Neural progenitor cell (in vitro differentiated cells): ENCODE data around the gene AMN. TPM values are rescaled to one million over a fixed set of nuclear protein-coding genes. Genes with fewer than 3 reads are reported as not detected.
A peak's percentile ranks its signal among the peaks of the same experiment; 100 is the strongest.

Experiments
- DNase-seq: peaks from one replicate; pipeline ENCODE4 v3.0.0-alpha.2; 2016; ENCODE audit warnings: low spot score
- H2AFZ ChIP-seq: fragments of 200-600 bp; sonication (generic); replicated peaks from 2 replicates; pipeline ENCODE4 v1.6.1; 2016; ENCODE audit warnings: antibody characterized with exemption
- H3F3A ChIP-seq: fragments of 200-600 bp; sonication (generic); 2 replicates; pipeline ENCODE4 v1.6.1; 2016; ENCODE audit warnings: antibody characterized with exemption, low read depth
- H3K27ac ChIP-seq: fragments of 200-600 bp; sonication (generic); 2 replicates; pipeline ENCODE4 v1.5.1; 2016; ENCODE audit warnings: mild to moderate bottlenecking
- H3K27me3 ChIP-seq: fragments of 200-600 bp; sonication (generic); 2 replicates; pipeline ENCODE4 v1.6.1; 2016; ENCODE audit warnings: mild to moderate bottlenecking, moderate library complexity
- H3K36me3 ChIP-seq: fragments of 200-600 bp; sonication (generic); 2 replicates; pipeline ENCODE4 v1.5.1; 2016
- H3K4me1 ChIP-seq: fragments of 200-600 bp; sonication (generic); 2 replicates; pipeline ENCODE4 v1.6.1; 2016; ENCODE audit warnings: mixed run types
- H3K4me2 ChIP-seq: fragments of 200-600 bp; sonication (generic); 2 replicates; pipeline ENCODE4 v1.6.1; 2016
- H3K4me3 ChIP-seq: fragments of 200-600 bp; sonication (generic); 2 replicates; pipeline ENCODE4 v1.5.1; 2016
- H3K79me2 ChIP-seq: fragments of 200-600 bp; sonication (generic); 2 replicates; pipeline ENCODE4 v1.6.1; 2016; ENCODE audit warnings: low read depth
- H3K9ac ChIP-seq: fragments of 200-600 bp; sonication (generic); 2 replicates; pipeline ENCODE4 v1.6.1; 2016
- H3K9me3 ChIP-seq: fragments of 200-600 bp; sonication (generic); 2 replicates; pipeline ENCODE4 v1.5.1; 2016; ENCODE audit warnings: low read depth
- H4K20me1 ChIP-seq: fragments of 200-600 bp; sonication (generic); 2 replicates; pipeline ENCODE4 v1.6.1; 2016; ENCODE audit warnings: low read depth
- H3K27ac Mint-ChIP-seq: 3 replicates; pipeline ENCODE4 v1.8.0; 2021; ENCODE audit warnings: mixed read lengths
- H3K27me3 Mint-ChIP-seq: 2 replicates; pipeline ENCODE4 v1.8.0; 2022; ENCODE audit warnings: low read depth, mild to moderate bottlenecking, inconsistent platforms, moderate library complexity, mixed read lengths; ENCODE audit not compliant: insufficient read depth
- H3K36me3 Mint-ChIP-seq: 3 replicates; pipeline ENCODE4 v1.8.0; 2021; ENCODE audit warnings: mixed read lengths
- H3K4me1 Mint-ChIP-seq: 3 replicates; pipeline ENCODE4 v1.8.0; 2021; ENCODE audit warnings: mixed read lengths
- H3K4me3 Mint-ChIP-seq: 3 replicates; pipeline ENCODE4 v1.8.0; 2021; ENCODE audit warnings: mild to moderate bottlenecking, moderate library complexity, mixed read lengths
- H3K9me3 Mint-ChIP-seq: 3 replicates; pipeline ENCODE4 v1.8.0; 2020; ENCODE audit warnings: mixed read lengths
- EZH2 ChIP-seq: fragments of 200-600 bp; sonication (generic); IDR thresholded peaks from 2 replicates; pipeline ENCODE4 v1.6.1; 2017; ENCODE audit warnings: antibody characterized with exemption, mild to moderate bottlenecking, moderate library complexity
- EZH2phosphoT487 ChIP-seq: fragments of 200-600 bp; sonication (generic); IDR thresholded peaks from 2 replicates; pipeline ENCODE4 v1.6.1; 2017; ENCODE audit warnings: antibody characterized with exemption
- total RNA-seq: library from RNA; depleted of rRNA; stranded (reverse); fragments of >200 nt; gene quantifications from 2 replicates; pipeline ENCODE4 v1.2.3, GENCODE V29; 2015; ENCODE audit warnings: low replicate concordance
- TF ChIP-seq, protein P1 (sequence below): fragments of 200-600 bp; sonication (generic); IDR thresholded peaks from 2 replicates; pipeline ENCODE4 v1.5.1; 2017; ENCODE audit warnings: antibody characterized with exemption, mild to moderate bottlenecking

Gene AMN
- total RNA-seq, 1 donor from 2014 or later = not detected

DNA sequence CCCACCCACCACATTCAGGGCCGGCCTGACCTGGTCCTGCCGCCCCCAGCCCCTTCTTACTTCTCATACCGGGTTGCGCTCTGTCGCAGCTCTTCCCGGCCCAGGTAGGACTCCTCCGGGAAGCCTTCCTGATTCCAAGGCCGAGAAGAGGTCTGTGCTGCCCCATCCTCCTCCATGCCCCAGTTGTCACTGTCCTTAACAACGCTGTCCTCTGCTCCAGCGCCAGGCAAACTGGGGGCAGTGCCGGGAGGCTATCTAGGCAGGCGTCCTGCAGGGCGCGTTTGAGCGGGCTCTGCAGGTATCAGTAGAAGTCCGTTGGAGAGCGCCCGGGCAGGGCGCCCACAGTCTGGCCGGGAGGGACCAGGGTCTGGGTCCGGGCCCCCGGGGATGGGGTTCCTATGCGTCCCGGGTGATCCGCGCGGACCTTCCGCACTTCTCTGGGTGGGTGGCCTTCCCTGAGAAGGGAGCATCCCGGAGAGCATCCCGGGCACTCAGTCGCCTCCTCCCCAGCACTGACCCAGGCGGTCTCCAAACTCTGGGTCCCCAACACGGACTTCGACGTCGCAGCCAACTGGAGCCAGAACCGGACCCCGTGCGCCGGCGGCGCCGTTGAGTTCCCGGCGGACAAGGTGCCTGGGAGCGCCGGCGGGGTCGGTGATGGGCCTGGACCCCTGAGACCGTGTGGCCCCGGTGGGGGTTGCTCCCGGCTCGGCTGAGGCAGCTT lies 900 bp downstream of the AMN start:
- Mint-ChIP-seq H3K36me3 (no peaks in the 10 kb centered on the region), H3K4me1 (peaks cover 9% of the 10 kb centered on the region), H3K9me3 (no peaks in the 10 kb centered on the region), H3K4me3 (no peak overlapping the region), H3K27me3 (peaks cover 15% of the 10 kb centered on the region), H3K27ac (no peak overlapping the region)
- peak; percentile 45 for DNase-seq
- Histone ChIP-seq H3K27me3 (peaks cover 82% of the 10 kb centered on the region), H3K36me3 (no peaks in the 10 kb centered on the region), H3K4me3 (peak overlapping the region; percentile 40), H3K27ac (no peak overlapping the region), H2AFZ (peak overlapping the region; percentile 22), H3F3A (peaks cover 19% of the 10 kb centered on the region), H3K4me1 (peaks cover 26% of the 10 kb centered on the region), H4K20me1 (peaks cover 6% of the 10 kb centered on the region), H3K79me2 (no peaks in the 10 kb centered on the region), H3K9ac (no peak overlapping the region), H3K4me2 (peak overlapping the region; percentile 76), H3K9me3 (no peaks in the 10 kb centered on the region)
- peak; percentile 89 for TF ChIP-seq EZH2phosphoT487
- TF ChIP-seq, protein P1, sequence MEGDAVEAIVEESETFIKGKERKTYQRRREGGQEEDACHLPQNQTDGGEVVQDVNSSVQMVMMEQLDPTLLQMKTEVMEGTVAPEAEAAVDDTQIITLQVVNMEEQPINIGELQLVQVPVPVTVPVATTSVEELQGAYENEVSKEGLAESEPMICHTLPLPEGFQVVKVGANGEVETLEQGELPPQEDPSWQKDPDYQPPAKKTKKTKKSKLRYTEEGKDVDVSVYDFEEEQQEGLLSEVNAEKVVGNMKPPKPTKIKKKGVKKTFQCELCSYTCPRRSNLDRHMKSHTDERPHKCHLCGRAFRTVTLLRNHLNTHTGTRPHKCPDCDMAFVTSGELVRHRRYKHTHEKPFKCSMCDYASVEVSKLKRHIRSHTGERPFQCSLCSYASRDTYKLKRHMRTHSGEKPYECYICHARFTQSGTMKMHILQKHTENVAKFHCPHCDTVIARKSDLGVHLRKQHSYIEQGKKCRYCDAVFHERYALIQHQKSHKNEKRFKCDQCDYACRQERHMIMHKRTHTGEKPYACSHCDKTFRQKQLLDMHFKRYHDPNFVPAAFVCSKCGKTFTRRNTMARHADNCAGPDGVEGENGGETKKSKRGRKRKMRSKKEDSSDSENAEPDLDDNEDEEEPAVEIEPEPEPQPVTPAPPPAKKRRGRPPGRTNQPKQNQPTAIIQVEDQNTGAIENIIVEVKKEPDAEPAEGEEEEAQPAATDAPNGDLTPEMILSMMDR = no peak
- peak; percentile 97 for TF ChIP-seq EZH2

DNA sequence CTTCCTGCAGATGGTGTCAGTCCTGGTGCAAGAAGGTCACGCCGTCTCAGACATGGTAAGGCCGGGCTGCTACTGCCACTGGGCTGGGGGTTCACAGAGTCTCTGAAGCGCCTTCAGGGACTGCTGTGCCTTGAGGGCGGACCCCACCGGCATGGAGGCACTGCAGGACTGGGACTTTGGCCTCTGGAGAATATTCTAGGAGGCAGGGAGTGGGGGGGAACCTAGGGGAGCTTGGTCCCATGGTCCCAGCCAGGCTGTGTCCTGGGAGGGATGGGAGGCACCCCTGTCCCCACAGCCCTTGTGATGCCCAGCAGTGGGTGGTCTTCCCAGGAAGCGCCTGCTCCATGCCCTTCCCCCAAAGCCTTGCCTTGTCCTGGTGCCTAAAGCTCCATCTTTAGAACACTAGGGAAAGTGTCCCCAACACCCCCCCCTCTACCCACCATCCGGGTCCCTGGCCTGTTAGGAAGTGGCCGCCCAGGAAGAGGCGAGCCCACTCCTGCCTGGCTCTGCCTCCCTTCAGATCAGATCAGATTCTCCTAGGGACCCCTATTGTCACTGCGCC lies 1.5 kb downstream of the AMN start:
- TF ChIP-seq EZH2phosphoT487 (no peak), EZH2 (peak; percentile 1)
- TF ChIP-seq, protein P1 = no peak
- H3K27ac Mint-ChIP-seq = no peak overlapping the region
- H3K4me2 ChIP-seq = peak overlapping the region; percentile 76
- peaks cover 19% of the 10 kb centered on the region for H3K27me3 Mint-ChIP-seq
- no peaks in the 10 kb centered on the region for H3K79me2 ChIP-seq
- peak overlapping the region; percentile 22 for H2AFZ ChIP-seq
- peaks cover 19% of the 10 kb centered on the region for H3F3A ChIP-seq
- no peak overlapping the region for H3K27ac ChIP-seq
- peaks cover 30% of the 10 kb centered on the region for H3K4me1 ChIP-seq
- no peak for DNase-seq
- peaks cover 88% of the 10 kb centered on the region for H3K27me3 ChIP-seq
- H3K9me3 ChIP-seq = no peaks in the 10 kb centered on the region
- no peaks in the 10 kb centered on the region for H3K9me3 Mint-ChIP-seq
- no peaks in the 10 kb centered on the region for H3K36me3 Mint-ChIP-seq
- H3K9ac ChIP-seq = no peak overlapping the region
- no peaks in the 10 kb centered on the region for H3K36me3 ChIP-seq
- H3K4me3 ChIP-seq = peak overlapping the region; percentile 40
- H3K4me1 Mint-ChIP-seq = peaks cover 9% of the 10 kb centered on the region
- H4K20me1 ChIP-seq = peaks cover 7% of the 10 kb centered on the region
- no peak overlapping the region for H3K4me3 Mint-ChIP-seq

GRCh38 chr14:102924632-102925588 lies 2.4 kb downstream of the AMN start:
- H3K27me3 ChIP-seq = peaks cover 97% of the 10 kb centered on the region
- H3F3A ChIP-seq = peaks cover 23% of the 10 kb centered on the region
- Mint-ChIP-seq H3K9me3 (no peaks in the 10 kb centered on the region), H3K27me3 (peaks cover 19% of the 10 kb centered on the region), H3K27ac (no peak overlapping the region), H3K4me3 (no peak overlapping the region), H3K36me3 (no peaks in the 10 kb centered on the region), H3K4me1 (peaks cover 9% of the 10 kb centered on the region)
- no peak overlapping the region for H3K27ac ChIP-seq
- H2AFZ ChIP-seq = no peak overlapping the region
- H3K9me3 ChIP-seq = no peaks in the 10 kb centered on the region
- no peaks in the 10 kb centered on the region for H3K36me3 ChIP-seq
- TF ChIP-seq EZH2phosphoT487 (no peak), EZH2 (no peak)
- TF ChIP-seq, protein P1 = peak; percentile 24
- H3K4me2 ChIP-seq = no peak overlapping the region
- peaks cover 16% of the 10 kb centered on the region for H4K20me1 ChIP-seq
- peaks cover 38% of the 10 kb centered on the region for H3K4me1 ChIP-seq
- no peak for DNase-seq
- H3K79me2 ChIP-seq = no peaks in the 10 kb centered on the region
- no peak overlapping the region for H3K9ac ChIP-seq
- no peak overlapping the region for H3K4me3 ChIP-seq
